Thoracic aorta (tissue), 2 donors: ENCODE measurements around the gene TP53TG5. TPM values are rescaled to one million over a fixed set of nuclear protein-coding genes. Genes with fewer than 3 reads are reported as not detected.

Experiments
- ATAC-seq: fragments of 150-250 bp; one replicate; pipeline ENCODE4 v1.8.0; 2017; ENCODE audit warnings: low read depth; ENCODE audit not compliant: insufficient number of reproducible peaks, low FRiP score
- DNase-seq: peaks from one replicate; pipeline ENCODE4 v3.0.0-alpha.2; 2020; ENCODE audit warnings: low spot score
- H3K27ac ChIP-seq, 2 donors: fragments of 200-600 bp; sonication (generic); 1 replicate in 1 of 2; 2 replicates in 1 of 2; pipeline ENCODE4 v1.5.1; 2016; ENCODE audit warnings: mild to moderate bottlenecking in 2 of 2, moderate library complexity in 2 of 2
- H3K27me3 ChIP-seq: fragments of 200-600 bp; sonication (generic); replicated peaks from 2 replicates; pipeline ENCODE4 v1.6.0; 2016; ENCODE audit warnings: mild to moderate bottlenecking; ENCODE audit not compliant: insufficient read depth
- H3K36me3 ChIP-seq: fragments of 200-600 bp; sonication (generic); one replicate; pipeline ENCODE4 v1.5.1; 2016
- H3K4me1 ChIP-seq, 2 donors: fragments of 200-600 bp; sonication (generic); 1 replicate in 1 of 2; 2 replicates in 1 of 2; pipeline versions ENCODE4 v1.5.1 to v1.6.0; 2016; ENCODE audit warnings: low read depth in 2 of 2, mild to moderate bottlenecking in 1 of 2; ENCODE audit not compliant: control insufficient read depth in 1 of 2
- H3K4me3 ChIP-seq: fragments of 200-600 bp; sonication (generic); 2 replicates; pipeline ENCODE4 v1.5.1; 2016; ENCODE audit warnings: mild to moderate bottlenecking
- H3K9me3 ChIP-seq: fragments of 200-600 bp; sonication (generic); 2 replicates; pipeline ENCODE4 v1.5.1; 2016
- CTCF ChIP-seq: fragments of 200-600 bp; sonication (generic); IDR thresholded peaks from one replicate; pipeline ENCODE4 v1.5.1; 2019; ENCODE audit warnings: antibody characterized with exemption
- total RNA-seq, 2 donors: library from RNA; depleted of rRNA; stranded (reverse); fragments of >200 nt; gene quantifications; one replicate each; pipeline versions ENCODE4 v1.1.0 to v1.2.3, GENCODE V29; 2016

The TP53TG5 gene
- total RNA-seq, 2 donors from 2014 or later: not detected

GRCh38 chr20:45359406-45360148 is 18.5 kb downstream of the TP53TG5 start:
- no peaks in the 10 kb centered on the region for H3K36me3 ChIP-seq
- peaks cover 30 to 47% of the 10 kb centered on the region in 2 donors for H3K4me1 ChIP-seq
- DNase-seq: no peak
- H3K27ac ChIP-seq: peak overlapping the region; percentile 91 to 93
- ATAC-seq: no peak
- no peak overlapping the region for H3K4me3 ChIP-seq
- H3K27me3 ChIP-seq: no peaks in the 10 kb centered on the region
- no peaks in the 10 kb centered on the region for H3K9me3 ChIP-seq
- no peak for TF ChIP-seq CTCF

- H3K36me3 ChIP-seq: no peaks in the 10 kb centered on the region
- H3K27ac ChIP-seq: peak overlapping the region; percentile 91 to 93
- no peak for DNase-seq
- H3K27me3 ChIP-seq: no peaks in the 10 kb centered on the region
- no peak for TF ChIP-seq CTCF
- no peak for ATAC-seq
- H3K4me1 ChIP-seq: peaks cover 28 to 42% of the 10 kb centered on the region in 2 donors
- H3K9me3 ChIP-seq: no peaks in the 10 kb centered on the region
- no peak overlapping the region for H3K4me3 ChIP-seq
These were observed 19.1 kb downstream of the TP53TG5 start for GRCh38 chr20:45359069-45359405.

GRCh38 chr20:45358282-45359068 is 19.6 kb downstream of the TP53TG5 start:
- Histone ChIP-seq H3K9me3 (no peaks in the 10 kb centered on the region), H3K4me1 (peaks cover 25 to 36% of the 10 kb centered on the region in 2 donors), H3K4me3 (peak overlapping the region; percentile 15), H3K27me3 (no peaks in the 10 kb centered on the region), H3K27ac (peak overlapping the region; percentile 91 to 93), H3K36me3 (no peaks in the 10 kb centered on the region)
- TF ChIP-seq CTCF: no peak
- peak; percentile 58 for DNase-seq
- peak; percentile 55 for ATAC-seq

DNA sequence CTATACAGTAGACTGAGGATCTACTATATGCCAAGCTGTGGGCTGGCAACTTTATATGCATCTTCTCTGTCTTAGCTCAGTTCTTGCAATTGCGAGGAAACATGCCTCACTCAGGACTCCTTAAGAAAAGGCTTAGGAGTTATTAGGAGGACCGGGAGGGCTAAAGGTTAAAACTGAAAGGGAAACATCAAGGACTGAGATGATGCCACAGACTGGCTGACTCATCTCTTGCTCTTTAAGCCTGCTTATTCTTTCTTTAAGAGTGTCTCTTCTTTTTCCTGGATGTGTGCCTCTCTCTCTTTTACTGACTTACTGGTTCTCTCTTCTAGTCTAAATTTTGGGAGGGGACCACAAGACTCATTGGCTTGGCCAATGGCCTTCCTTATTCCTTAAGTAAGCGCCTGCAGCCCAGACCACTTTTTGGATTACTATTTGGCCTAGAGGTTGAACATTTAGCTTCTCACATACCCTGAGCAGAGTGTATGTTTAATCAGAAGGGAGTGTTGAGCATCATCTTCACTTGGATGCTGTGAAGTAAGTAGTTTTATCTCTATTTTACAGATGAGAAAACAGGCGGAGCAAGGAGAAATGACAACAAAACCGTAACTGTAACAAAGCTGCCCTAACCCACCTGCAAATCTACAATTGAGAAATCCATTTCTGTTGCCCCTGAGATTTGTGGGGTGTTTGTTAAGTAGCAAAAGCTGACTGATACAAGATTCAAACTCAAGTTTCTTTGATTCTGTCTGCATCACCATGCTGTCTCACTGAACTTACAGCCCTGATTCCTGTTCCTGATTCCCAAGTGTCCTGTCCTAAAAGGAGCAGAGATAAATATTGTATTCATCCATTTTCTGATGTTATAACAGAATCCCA is 22.7 kb downstream of the TP53TG5 start:
- Histone ChIP-seq H3K27me3 (no peaks in the 10 kb centered on the region), H3K9me3 (no peaks in the 10 kb centered on the region), H3K27ac (no peak overlapping the region), H3K4me3 (no peak overlapping the region), H3K4me1 (peaks cover 25 to 32% of the 10 kb centered on the region in 2 donors), H3K36me3 (no peaks in the 10 kb centered on the region)
- TF ChIP-seq CTCF: no peak
- ATAC-seq: no peak
- no peak for DNase-seq
